Prostate gland (tissue), 2 donors: Measurements from ENCODE around the gene KMT2C.
"Not testable (repeated sequence)": the region's sequence is repeated elsewhere in the genome, so short reads cannot be mapped to it uniquely, and the experiment has no call there.

Experiments used
- POLR2A ChIP-seq: fragments of 450-650 bp; IDR thresholded peaks from one replicate; pipeline ENCODE4 v1.6.1; 2016; ENCODE audit warnings: antibody characterized with exemption, mild to moderate bottlenecking
- POLR2AphosphoS5 ChIP-seq: sonication (generic); formaldehyde crosslinking; IDR thresholded peaks from one replicate; pipeline ENCODE4 v1.6.1; 2017; ENCODE audit warnings: antibody characterized with exemption
- TF ChIP-seq, protein P1 (sequence below), 4 experiments: fragments of 200-600 bp in 2 of 4; fragments of 450-650 bp in 2 of 4; sonication (generic) in 2 of 4; IDR thresholded peaks; 1 replicate in 3 of 4; 2 replicates in 1 of 4; pipeline ENCODE4 v1.5.1; 2016 to 2019; ENCODE audit warnings: antibody characterized with exemption in 4 of 4, mild to moderate bottlenecking in 2 of 4, moderate library complexity in 2 of 4

- not testable (repeated sequence) for TF ChIP-seq POLR2AphosphoS5, POLR2A
- TF ChIP-seq, protein P1, sequence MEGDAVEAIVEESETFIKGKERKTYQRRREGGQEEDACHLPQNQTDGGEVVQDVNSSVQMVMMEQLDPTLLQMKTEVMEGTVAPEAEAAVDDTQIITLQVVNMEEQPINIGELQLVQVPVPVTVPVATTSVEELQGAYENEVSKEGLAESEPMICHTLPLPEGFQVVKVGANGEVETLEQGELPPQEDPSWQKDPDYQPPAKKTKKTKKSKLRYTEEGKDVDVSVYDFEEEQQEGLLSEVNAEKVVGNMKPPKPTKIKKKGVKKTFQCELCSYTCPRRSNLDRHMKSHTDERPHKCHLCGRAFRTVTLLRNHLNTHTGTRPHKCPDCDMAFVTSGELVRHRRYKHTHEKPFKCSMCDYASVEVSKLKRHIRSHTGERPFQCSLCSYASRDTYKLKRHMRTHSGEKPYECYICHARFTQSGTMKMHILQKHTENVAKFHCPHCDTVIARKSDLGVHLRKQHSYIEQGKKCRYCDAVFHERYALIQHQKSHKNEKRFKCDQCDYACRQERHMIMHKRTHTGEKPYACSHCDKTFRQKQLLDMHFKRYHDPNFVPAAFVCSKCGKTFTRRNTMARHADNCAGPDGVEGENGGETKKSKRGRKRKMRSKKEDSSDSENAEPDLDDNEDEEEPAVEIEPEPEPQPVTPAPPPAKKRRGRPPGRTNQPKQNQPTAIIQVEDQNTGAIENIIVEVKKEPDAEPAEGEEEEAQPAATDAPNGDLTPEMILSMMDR (IDR thresholded peaks at IDR 0.05), result not testable (repeated sequence)
Measured at GRCh38 chr7:152262146-152262545, 173.7 kb downstream of the KMT2C start.
